Measurements from ENCODE around the gene NAP1L4.
A peak's percentile ranks its signal among the peaks of the same experiment; 100 is the strongest.

The NAP1L4 gene

DNA sequence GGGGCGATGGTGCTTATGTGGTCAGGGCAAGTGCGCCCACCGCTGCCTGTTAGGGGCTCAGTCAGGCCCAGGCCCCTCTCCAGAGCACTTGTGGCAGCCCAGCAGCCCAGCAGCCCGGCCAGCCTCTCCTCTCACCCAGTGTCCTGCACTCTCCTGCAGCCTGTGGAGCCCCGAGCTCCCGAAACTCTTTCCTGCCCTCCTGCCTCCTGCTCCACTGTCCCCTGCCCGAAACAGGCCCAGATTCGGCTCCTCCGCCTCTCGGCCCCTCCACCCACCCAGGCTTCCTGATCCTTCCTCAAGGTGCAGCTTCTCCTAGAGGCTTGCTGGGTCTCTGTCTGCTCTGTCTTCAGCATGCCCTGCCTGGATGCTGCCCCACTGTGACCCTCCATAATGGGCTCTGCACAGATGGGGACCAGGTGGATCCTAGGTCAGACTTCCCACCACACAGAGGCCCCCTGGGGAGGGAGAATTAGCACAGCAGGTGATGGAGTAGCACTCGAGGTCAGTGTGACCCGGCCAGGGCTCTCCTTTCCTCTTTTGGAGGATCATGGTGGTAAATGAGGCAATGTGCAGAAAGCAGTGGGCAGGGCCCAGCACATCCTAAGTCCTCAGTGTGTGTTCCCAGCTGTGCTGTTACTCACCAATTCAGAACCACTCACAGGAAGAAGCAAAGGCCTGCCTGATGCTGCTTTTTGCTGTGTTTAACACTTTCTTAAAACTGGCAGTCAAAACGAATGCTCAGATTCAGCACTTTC lies 18.6 kb upstream of the NAP1L4 start:
- DNase-seq = no peak

DNA sequence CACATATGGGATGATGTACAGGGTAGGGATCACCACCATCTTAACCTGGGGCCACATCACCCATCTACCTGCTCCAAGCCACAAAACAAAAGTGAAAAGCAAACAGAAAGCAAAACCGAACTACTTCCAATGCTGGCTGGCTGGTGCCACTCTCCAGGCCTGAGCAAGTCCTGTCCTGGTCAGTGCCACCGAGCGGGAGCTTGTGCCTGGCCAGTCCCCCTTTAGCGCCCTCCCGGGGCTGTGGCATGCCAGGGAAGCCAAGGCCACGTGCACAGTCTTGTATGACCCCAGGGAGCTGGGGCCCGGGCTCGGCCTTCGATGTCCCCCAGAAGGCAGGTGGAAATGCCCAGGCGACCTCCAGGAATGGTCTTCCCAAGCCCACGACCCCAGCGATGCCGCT lies 17.9 kb upstream of the NAP1L4 start:
- DNase-seq = no peak

GRCh38 chr11:3009481-3009880 lies 17.4 kb upstream of the NAP1L4 start:
- no peak for DNase-seq

DNA sequence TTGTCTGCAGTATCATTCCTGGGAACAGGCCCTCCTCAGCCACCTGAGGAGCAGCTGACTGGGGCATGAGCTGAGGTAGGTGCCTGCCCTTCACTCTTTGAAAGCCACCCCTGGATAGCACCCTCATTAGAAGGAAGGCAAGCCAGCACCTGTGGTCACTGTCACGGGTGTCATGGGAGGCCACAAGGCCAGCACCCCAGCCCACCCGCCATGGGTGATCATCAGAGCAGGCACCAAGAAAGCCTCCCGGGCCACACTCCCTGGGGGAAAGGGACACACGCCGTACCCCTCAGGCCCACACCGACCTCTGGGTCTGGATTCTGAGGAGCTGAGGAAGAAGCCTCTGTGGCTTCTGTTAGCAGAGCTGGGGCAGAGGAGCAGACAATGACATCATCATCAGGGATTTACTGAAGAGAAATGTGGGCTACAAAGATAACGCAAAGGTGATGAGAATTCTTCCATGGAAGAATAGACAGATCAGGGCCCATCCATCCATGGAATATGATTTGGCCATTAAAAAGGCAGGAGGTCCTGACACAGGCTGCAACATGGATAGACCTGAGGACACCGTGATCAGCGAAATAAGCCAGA lies 16.7 kb upstream of the NAP1L4 start:
- DNase-seq = no peak

DNA sequence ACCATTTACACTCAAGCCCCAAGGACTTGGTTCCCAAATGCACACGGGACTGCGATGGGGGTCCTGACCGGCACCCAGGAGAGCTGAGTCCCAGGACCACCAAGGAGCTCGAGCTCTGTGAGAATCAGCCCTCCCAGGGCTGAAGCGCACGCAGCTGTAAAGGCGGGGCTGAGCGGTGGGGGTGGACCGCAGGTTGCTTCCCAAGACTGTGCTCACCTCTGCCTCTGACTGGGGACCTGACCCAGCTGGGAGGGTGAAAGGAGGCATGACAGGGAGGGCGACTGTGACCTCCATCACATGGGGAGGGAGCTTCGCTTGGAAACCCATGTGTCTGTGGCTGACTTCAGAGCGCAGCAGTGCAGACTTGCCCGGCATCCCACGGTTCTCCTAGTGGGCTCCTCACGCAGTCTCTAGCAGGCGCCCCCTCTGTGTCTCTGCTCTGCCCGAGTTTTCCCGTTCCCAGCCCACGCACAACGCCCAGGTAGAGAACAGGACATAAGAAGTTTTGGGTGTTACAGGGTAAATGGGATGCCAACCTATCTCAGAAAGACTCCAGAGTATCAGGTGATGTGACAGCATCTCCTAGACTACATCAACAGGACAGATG lies 15.4 kb upstream of the NAP1L4 start:
- DNase-seq = no peak

GRCh38 chr11:3006505-3007260 lies 14.6 kb upstream of the NAP1L4 start:
- peak in 8 of 56 donors; percentile 12 to 49 (median 24) for DNase-seq

- DNase-seq = no peak
These were observed 12.4 kb upstream of the NAP1L4 start for GRCh38 chr11:3004481-3004880.

- DNase-seq = peak in 1 of 56 donors; percentile 24
These were observed 11.5 kb upstream of the NAP1L4 start for GRCh38 chr11:3003396-3004231.

GRCh38 chr11:3002871-3003270 lies 10.7 kb upstream of the NAP1L4 start:
- DNase-seq = no peak

GRCh38 chr11:3002351-3002861 lies 10.3 kb upstream of the NAP1L4 start:
- DNase-seq = no peak

DNA sequence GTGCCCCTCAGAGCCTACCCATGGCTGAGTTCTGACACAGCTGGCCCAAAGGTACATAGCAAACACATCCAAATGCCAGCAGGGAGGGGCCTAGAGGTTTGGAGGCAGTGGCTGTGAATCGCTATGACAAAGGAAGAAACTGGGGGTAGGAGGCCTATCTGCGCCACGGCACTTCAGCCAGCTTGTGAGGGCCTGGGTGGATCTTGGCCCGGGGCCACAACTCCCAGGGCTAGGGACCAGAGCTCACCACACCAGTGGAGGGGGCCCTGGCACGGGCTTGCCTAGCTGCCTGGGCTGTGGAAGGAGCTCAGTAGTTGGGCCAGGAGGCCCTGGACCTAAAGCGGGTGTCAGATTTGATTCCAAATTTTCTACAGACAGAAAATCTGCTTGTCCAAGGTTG lies 9.4 kb upstream of the NAP1L4 start:
- peak in 54 of 56 donors; percentile 13 to 88 (median 64) for DNase-seq

DNA sequence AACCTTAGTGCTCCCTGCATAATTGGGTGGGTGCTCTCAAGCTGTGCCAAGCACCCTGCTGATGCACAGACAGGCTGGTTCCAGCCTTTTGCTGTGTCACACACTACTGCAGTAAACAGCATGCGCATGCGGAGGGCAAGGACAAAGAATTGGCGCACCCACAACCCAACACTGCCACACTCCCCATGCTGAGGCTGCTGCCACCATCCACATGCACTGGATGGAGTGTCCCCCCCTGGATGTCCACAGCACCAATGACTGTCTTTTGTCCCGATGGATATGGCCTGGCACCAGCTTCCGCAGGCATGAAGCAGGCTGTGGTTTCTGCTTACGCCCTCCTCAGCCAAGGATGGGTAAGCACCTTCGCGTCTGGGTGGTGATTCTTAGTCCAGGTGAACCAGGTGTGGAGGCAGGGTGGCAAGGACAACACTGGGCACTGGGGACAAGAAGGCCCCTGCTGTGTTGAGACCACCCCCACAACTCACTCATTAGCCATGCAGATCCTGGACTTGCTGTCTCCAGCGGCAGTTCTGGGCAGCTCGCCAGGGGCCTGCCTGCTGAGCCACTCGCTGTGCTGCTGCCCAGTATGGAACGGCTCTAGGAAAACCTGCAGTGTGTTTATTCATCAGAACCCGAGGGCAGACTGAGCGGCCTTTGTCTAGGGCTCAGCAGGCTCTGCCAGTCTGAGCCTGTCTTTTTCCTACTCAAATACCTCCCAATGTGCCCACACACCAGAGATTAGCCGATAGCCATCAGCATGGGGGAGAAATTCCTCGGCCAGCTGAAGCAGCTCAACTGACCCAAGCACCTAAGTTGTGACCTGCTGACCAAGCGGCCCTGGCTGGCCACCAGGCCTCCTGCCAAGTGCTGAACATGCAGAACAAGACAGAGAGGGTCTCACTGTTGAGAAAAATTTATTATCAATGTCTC lies 8.2 kb upstream of the NAP1L4 start:
- peak; percentile 65 to 99 (median 94) for DNase-seq

- DNase-seq = no peak
These were observed 7.4 kb upstream of the NAP1L4 start for GRCh38 chr11:2999464-2999998.

GRCh38 chr11:2998073-2998850 lies 6.1 kb upstream of the NAP1L4 start:
- DNase-seq = no peak

GRCh38 chr11:2997406-2997805 lies 5.3 kb upstream of the NAP1L4 start:
- DNase-seq = no peak

DNA sequence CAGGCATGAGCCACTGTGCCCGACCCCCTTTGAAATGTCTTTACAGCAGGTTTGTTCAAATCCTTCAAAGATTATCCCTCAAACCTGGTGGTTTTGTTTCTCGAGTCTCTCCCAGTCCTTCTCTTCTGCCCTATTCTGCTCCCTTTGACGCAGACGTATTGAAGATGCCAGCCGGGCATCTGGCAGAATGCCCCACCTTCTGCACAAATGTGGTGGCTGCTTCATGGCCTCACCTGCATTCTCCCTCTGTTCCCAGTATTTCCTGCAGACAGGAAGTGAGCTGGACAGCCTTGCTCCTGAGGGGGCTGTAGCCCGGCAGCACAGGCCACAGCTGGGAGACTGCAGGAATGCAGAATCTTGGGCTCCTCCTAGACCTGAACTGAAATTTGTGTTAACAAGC lies 4.8 kb upstream of the NAP1L4 start:
- DNase-seq = no peak

GRCh38 chr11:2995893-2996554 lies 3.9 kb upstream of the NAP1L4 start:
- no peak for DNase-seq

DNA sequence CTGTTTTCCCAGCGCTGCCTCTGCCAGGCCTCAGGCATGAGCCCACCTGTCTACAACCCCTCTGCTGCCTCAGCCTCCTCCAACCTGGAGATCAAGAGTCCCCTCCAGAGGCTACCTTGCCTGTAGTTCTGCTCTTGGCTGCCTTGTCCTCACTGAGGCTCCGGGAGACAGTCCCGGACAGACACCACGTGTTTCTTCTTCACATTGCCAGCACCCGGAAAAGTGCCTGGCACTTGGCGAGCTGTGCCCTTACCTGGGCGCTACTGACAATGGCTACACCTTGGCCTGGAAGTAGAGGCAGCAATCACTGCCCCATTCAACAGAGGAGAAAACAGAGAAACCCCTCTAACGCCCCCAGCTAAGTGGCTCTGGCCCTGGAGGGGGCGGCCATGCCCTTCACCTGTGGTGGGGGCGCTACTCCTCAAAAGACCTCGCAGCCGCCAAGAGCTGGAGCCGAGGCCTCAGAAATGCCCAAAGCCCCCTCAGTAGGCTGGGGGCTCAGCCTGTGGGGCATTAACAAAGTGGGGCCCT lies 3.0 kb upstream of the NAP1L4 start:
- DNase-seq = no peak

Measured in nucleus accumbens (tissue), 56 donors.